HG02973 (cell line): ENCODE measurements around the gene STARD13.

Experiments used
- ATAC-seq: cut with Tn5 transposase; IDR thresholded peaks from one replicate; pipeline ENCODE4 v1.9.1; 2021; ENCODE audit warnings: moderate library complexity; ENCODE audit not compliant: unreplicated experiment

Gene STARD13, protein sequence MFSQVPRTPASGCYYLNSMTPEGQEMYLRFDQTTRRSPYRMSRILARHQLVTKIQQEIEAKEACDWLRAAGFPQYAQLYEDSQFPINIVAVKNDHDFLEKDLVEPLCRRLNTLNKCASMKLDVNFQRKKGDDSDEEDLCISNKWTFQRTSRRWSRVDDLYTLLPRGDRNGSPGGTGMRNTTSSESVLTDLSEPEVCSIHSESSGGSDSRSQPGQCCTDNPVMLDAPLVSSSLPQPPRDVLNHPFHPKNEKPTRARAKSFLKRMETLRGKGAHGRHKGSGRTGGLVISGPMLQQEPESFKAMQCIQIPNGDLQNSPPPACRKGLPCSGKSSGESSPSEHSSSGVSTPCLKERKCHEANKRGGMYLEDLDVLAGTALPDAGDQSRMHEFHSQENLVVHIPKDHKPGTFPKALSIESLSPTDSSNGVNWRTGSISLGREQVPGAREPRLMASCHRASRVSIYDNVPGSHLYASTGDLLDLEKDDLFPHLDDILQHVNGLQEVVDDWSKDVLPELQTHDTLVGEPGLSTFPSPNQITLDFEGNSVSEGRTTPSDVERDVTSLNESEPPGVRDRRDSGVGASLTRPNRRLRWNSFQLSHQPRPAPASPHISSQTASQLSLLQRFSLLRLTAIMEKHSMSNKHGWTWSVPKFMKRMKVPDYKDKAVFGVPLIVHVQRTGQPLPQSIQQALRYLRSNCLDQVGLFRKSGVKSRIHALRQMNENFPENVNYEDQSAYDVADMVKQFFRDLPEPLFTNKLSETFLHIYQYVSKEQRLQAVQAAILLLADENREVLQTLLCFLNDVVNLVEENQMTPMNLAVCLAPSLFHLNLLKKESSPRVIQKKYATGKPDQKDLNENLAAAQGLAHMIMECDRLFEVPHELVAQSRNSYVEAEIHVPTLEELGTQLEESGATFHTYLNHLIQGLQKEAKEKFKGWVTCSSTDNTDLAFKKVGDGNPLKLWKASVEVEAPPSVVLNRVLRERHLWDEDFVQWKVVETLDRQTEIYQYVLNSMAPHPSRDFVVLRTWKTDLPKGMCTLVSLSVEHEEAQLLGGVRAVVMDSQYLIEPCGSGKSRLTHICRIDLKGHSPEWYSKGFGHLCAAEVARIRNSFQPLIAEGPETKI

DNA sequence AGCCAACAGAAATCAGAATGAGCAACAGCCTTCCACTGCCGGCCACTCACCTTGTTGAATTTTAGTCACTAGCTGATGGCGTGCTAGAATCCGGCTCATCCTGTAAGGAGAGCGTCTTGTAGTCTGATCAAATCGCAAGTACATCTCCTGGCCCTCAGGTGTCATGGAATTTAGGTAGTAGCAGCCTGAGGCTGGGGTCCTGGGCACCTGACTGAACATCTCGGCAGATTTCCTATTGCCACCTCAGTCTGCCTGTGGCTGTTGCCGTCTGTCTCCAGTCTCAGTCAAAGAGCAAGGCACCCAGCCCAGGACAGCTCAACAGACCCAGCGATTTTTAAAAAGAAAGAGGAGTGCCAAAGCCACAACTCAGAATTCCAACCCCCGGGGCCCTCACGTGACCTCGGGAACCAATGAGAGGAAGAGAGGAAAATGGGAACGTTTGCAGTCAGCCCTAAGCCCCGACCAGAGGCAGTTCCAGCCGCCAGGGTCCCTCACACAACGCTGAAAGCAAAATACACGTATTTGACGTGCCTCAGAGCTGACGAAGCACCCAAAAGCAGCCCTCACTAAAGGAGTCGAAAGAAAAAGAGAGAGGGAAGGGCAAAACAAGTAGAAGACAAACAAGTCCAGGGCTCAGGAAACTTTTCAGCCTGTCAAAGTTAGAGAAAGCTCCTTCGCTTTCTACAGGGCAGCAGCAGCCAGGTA is at the start of gene STARD13:
Gene STARD13, minus strand, starts transcription at position 336 of the 705 bp plus-strand sequence. Its CDS starts 117 bp downstream, at position 219.
- peak; percentile 72 for ATAC-seq

DNA sequence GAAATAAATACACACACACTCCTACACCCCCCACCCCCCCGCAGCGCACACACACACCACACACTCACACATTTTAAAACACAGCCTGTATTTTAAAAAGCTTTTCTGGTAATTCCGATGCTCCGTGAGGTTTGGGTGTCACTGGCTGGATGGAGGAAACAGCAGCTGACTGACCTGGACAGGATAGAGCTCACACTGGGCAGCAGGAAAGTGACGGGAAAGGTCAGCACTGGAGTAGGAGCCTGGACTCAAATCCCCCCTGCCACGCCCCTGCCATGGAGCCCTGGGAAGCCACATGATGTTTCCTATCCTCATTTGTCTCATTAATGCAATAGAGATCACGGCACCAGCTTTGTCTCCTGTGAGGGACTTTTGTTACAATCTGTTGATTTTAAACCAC is 49.3 kb upstream of the STARD13 start:
- no peak for ATAC-seq

DNA sequence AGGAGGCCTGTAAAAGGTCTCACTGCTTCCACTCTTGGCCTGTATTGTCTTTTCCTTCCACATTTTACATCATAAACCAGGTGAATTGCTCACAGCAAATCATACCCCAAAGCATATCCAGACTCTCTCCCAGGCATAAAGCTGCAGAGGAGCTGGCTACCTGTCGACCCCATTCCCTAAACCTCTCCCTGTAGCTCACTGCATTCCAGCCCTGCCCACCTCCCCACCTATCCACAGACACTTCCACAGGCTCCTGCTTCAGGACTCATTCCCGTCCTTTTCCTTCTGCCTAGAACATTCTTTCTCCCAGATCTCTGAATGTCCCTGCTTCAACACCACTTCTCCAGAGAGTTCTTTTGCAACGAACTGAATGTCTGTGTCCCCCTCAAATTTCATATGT is 46.4 kb upstream of the STARD13 start:
- ATAC-seq: no peak

DNA sequence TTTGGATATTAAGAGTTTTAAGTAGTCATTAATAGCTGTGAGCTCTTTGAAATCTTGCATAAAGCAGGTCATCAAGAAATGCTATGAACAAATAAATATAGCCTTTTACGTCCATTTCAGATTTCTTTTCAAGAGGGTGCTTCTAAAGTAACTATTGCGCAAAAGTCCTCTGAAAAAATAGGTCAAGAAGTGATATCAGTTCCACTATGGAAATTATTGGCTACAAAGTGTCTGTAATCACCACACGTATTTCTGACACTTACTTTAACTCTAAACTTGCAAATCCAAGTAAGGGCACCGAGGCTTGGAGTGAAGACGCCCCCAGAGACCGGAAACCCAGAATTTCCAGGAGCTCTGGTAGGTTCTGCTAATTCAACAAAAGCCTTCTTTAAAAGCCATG is 44.9 kb upstream of the STARD13 start:
- ATAC-seq: no peak

DNA sequence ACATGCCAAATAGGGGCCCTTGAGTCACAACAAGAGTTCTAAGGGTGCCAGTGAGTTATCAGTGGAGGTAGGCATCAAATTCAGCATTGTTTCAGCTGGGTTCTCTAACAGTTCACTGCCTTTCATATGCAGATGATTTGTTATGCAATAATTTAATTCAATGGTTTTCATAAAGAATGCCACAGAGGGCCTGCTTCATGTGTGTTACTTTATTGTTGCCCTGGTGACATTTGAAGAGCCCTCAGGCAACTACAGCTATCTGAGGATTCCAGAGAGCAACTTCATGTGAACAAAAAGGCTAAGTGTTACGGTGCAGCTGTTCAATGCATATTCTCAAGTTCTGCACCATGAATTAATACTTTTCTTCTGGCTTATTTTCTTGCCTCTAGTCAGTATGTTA is 43.1 kb upstream of the STARD13 start:
- no peak for ATAC-seq

DNA sequence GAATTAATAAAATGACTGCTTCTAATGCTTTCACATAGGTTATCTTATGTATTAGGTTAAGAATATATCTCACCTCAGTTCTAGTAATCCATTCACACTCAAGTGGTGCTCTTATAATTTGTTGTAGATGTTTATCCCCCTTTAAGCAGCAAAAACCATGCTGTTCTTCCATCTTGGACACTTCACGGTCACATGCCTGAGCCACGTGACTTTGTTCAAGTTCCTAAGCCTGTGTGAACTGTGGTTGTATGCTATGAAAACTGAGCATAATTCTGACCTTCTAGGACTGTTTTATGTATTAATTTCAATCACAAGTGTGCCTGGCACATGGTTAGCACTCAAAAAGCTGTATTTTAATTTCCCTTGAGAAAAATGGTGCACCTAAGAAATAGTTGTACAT is 41.2 kb upstream of the STARD13 start:
- no peak for ATAC-seq

DNA sequence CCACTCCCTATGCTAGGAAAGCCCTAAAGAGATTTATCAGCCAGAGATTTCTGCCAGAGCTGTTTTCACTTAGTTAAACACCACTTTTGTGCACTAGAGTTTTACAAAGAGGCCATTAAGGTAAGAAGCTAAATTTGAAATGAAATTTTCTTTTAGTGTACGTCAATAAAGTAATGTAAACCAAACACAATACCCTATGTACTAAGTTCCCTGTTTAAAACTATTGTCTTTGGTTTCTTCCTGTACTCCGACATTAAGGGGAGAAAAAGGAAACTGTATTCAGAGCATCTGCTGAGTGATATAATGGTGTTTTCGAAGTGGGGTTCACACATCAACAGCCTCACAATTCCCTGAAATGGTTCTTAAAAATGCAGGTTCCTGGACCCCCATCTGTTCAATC is 40.7 kb upstream of the STARD13 start:
- no peak for ATAC-seq

DNA sequence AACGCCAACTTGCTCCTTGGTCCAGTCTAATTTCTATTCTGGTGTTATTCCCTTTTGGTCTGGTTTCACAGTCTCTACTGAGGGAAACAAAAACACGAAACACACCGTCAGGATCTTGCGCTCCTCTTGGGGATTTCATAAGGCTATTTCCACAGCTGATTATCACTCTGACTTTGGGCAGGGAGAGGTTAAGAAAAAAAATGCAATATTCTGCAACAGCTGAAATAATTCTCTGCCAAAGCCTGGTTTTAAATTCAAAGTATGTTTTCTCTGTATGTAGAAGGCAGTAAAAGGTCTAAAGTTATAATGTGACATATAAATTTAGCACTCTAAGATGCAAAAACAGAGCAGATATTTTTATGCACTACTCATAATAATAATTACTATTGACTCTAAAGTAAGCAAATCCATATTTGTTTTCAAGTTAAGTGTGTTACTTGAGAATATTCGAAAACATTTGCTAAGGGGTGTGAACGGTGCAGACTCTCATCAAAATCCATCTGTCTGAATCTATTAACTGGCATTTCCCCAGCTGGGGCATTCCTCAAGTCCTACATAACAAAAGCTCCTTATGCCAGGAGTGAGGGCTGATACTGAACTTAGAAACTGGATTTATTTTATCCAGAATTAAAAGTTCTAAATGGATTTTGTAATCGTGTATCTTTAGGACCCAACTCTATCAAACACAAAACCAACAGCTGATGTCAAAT is 38.4 kb upstream of the STARD13 start:
- ATAC-seq: no peak

DNA sequence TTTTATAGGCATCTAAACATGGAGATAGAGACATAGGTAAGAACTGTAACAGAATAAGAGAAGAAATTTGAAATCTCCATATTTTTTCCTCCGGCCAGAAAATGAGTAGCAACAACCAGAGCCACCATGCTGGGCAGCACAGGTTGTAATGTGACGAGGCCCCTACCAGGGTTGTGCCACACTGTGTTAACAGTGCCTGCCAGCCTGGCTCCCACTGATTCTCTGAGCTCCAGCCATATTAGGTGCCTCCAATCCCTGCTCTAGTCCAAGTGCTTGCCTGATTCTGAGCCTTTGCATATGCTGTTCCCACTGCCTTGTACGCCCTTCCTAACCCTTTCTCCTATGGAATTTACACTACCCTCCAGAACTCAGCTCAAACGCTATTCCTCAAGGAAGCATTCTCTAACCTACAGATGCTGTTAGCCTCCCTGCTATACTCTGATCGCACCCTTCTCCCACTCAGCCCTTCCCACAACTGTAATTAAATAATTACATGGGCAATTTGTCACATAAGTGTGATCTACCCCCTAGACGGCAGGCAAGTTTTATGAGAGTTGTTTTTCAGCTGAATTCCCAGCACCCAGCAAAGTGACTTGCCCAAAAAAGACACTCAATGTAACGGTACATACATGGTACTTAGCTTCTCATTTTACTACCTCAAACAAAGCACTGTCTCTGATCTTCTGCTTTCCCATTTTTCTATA is 37.6 kb upstream of the STARD13 start:
- no peak for ATAC-seq

DNA sequence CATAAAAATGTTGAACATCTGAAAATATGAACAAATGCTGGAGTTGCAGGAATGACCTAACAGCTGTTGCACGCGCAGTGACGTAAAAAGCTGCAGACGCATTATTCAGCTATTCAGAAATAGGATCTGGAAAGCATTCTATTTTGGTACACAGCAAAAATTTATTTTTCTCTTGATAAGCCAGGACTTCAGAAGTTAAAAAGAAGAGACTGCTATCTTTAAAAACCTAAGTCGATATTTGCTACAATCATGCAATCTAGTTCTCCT is 36.9 kb upstream of the STARD13 start:
- ATAC-seq: no peak

DNA sequence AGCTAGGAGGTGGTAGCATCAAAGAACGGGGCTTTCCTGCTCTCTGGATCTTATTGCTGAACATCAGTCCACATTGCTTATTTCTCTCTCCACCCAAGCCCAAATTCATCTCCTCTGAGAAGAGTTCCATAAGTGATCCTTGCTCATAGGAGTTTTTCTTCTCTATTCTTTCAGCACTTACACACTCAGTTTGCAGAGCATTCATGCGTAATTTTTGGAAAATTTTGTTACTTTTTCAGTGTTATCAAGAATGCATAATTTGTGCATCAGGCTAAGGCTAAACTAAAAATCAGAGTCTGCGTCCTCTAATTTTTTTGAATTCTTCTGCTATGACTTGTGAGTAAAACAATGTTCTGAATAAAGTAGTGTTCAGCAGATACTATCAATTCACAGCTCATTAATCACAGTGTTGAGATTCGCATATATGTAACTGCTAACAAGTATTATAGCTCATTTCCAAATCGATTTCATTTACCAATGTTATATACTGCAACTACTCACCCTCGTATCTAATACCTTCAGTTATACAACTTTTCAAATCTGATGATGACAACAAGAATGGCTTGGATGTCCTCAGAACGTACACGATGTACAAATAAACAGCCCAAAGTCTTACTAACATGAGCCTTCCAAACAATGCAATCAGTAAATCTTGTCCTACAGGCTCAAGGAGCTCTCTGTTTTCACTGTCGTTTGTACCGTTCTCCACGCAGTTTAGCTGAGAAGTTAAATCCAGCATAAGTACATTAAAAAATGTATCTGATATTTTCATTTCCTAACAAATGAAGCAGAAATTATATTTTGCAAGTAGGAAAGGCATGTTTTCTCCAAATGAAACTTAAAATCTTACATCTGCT is 36.4 kb upstream of the STARD13 start:
- no peak for ATAC-seq

DNA sequence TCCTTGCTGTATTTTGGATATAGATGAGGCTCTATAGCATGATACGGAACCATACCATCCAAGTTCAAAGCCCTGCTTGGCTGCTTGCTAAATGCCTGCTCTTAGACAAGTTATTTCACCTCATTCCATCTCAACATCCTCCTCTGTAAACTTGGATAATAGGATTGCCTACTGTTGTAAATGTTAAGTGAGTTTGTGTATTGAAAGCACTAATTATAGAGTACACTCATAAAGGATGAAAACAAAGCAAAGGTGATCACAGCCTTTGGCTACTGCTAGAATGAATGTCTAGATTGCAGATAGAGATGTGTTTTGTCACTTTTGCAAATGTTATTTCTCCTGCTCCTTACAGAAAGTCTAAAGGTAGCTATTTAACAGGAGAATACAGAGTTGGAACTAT is 34.3 kb upstream of the STARD13 start:
- no peak for ATAC-seq

DNA sequence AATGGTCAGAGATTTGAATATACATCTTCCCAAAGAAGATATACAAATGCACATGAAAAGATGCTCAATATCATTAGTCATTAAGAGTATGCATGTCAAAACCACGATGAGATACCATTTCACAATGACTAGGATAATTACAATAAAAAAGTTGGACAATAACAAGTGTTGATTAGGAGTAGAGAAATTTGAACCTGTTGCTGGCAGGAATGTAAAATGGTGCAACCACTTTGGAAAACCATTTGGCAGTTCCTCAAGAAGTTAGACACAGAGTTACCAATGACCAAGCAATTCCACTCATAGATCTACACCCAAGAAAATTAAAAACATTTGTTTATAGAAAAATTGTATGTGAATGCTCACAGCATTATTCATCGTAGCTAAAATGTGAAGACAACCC is 33.2 kb upstream of the STARD13 start:
- no peak for ATAC-seq

DNA sequence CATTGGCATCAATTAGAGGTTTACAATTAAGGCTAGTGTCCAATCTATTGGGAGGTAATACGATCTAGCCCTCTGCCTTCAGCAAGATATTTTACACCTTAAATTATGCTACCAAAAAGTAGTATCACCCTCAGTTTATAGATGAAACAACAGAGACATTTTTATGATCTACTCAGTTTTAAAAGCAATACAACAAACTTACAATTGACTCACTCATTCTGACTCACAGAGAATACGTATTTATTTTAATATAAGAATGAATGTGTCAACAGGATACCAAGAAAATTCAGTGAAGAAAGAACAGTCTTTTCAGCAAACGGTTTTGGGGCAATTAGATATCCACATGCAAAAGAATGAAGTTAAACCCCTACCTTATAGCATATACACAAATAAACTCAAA is 32.5 kb upstream of the STARD13 start:
- no peak for ATAC-seq

DNA sequence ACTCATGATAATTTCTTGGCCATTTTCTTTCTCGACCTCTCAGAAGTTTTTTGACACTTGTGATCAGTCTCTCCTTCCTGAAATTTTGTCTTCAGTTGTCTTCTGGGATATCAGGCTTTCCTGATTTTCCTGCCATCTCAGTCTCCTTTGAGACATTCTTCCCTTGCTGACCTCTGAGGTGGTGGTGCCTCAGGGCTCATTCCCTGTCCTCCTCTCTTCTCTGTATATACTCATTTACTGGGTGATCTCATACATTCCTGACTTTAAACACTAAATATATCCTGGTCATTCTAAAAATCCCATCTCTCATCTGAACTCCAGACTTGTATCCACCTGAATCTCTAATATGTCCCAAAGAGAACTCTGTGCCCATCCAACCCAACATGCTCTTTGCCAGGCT is 31.3 kb upstream of the STARD13 start:
- ATAC-seq: no peak

DNA sequence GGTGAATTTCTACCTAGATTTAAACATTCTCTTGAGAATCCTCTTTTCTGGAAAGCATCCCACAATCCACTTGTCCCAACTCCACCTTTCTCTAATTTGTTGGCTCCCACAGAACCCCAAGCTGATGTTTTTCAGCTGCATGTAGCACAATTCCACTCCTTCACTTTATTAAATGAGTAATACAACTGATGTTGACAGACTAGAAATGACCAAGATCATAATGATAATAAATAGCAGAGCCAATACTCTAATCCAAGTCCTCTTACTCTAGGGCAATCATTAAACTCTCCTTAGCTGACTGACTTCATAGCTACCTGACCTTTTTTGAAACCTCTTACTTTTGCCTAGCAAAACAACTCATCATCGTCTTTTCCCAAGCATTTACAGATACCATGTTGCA is 27.9 kb upstream of the STARD13 start:
- ATAC-seq: no peak

DNA sequence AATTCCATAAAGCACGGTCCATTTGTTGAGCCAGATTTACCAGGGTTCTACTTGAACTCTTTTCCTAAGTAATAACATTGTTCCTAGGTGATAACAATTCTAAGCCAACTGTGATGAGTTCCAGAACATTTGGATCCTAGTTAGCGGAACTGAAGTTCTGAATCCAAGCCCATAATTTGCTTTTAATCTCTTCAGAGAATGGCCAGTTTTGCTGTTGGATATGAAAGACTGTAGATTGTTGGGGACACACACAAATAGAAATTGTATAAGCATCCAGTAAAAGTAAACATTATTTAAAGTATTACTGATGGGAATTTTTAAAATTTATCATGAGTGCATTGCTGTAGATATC is 27.3 kb upstream of the STARD13 start:
- no peak for ATAC-seq

DNA sequence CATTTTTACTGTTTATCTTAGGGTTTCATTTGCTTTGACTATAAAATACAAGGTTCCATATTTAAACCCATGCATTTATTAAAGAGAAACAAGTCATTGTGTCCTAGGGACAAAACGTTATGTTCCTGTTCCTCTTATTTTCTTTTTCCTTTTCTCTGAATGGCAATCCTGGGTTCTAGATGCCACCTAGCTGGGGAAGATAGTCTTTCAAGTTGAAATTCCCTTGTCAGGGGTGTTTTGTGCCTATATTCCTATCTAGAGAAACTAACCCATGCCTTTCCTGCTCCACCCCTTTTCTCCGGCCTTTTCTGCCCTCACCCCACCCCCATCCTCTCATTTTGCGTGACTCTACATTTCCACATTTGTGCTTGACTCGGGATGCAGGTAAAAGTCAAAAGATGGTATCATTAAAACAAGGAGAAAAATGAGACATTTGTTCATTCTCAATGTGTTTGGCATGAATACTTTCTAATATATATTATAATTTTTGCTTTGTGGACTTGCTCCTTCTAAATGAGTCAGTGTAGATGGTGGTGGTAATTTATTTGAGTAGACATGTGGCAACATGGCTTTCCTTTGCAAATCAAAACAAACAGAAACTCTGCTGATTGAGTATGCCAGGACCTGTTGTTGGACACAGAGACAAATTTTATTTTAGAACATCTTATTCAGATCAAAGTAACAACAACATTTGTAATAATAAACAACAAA is 26.8 kb upstream of the STARD13 start:
- ATAC-seq: no peak

DNA sequence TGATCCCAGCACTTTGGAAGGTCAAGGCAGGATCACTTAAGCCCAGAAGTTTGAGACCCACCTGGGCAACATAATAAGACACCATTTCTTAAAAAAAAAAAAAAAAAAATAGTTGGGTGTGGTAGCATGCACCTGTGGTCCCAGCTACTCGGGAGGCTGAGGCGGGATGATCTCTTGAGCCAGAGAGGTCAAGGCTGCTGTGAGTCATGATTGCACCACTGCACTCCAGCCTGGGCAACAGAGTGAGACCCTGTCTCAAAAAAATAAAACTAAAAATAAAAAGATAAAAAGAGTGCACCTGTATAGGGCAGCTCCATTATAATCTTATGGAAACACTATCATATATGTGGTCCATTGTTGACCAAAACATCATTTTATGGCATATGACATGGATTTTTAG is 25.5 kb upstream of the STARD13 start:
- no peak for ATAC-seq
